Measurements from ENCODE around the gene AIRE. TPM values are rescaled to one million over a fixed set of nuclear protein-coding genes. Genes with fewer than 3 reads are reported as not detected.

Gene AIRE
- total RNA-seq, 6 donors from 2014 or later, result not detected

DNA sequence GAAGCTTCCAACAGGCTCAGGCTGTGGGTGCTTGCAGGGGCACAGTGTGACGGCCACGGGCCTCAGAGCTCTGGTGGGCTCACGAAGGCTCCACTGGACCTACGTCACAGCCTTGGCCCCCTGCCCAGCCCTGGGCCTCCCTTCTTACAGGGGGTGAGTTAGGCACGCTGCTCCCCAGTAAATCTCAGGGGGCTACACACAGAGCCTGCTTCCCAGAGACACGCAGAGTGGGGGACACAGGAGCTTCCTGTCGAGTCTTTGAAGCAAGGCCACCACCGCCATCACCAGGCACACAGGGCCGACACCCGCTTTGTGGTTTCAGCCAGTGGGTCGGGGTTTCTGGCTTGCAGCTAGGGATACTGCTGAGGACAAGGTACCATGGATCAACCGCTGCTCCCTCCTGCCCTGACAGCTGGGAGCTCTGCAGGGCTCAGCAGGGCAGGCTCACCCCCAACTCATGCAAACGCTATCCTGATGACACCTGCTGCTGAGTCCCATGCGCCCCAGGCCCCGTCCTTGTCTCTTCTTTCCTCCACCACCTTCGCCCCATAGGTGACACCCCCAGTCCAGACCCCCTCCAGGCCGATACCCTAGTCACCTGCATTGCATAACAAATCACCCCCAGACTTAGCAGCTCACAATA, 59.0 kb downstream of the AIRE start:
- Histone ChIP-seq H3K27me3 (peaks cover 0 to 4% (median 2%) of the 10 kb centered on the region in 4 donors), H3K36me3 (no peaks in the 10 kb centered on the region), H3K4me1 (peaks cover 6 to 20% (median 14%) of the 10 kb centered on the region in 4 donors), H3K9me3 (no peaks in the 10 kb centered on the region), H3K27ac (no peak overlapping the region), H3K4me3 (no peak overlapping the region)
- TF ChIP-seq POLR2AphosphoS5 (IDR thresholded peaks at IDR 0.05), result no peak
- no peak for TF ChIP-seq POLR2A (IDR thresholded peaks at IDR 0.05)
- TF ChIP-seq EP300 (IDR thresholded peaks at IDR 0.05), result no peak
- no peak for TF ChIP-seq CTCF (IDR thresholded peaks at IDR 0.05)
- peak in 1 of 2 donors; percentile 65 for DNase-seq
- ATAC-seq (ENCODE audit: low FRiP score in 2 of 2), result no peak
- 74 to 82% methylated on average over 15 to 17 of the region's 17 CpGs for WGBS, 2 donors

DNA sequence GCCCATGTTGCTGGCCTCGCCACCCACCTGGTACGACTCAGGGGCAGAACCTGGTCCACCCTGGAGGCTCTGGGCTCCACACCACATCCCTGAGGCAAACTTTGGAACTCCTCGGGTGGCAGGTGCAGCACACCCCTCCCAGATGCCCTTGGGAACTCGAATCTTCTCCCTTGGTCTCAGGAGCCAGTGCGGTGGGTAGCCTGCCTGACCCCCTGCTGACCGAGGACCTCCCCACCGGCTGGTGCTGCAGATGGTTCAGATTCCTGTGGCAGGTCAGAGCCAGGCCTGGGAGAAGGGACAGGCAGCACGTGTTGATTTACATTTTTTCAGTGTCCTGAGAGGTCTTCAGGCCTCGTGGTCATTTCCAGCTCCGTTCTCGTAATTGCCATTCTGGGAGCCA, 59.8 kb downstream of the AIRE start:
- Histone ChIP-seq H3K27me3 (peaks cover 0 to 12% (median 5%) of the 10 kb centered on the region in 4 donors), H3K36me3 (no peaks in the 10 kb centered on the region), H3K4me1 (peaks cover 3 to 23% (median 10%) of the 10 kb centered on the region in 4 donors), H3K9me3 (no peaks in the 10 kb centered on the region), H3K27ac (no peak overlapping the region), H3K4me3 (no peak overlapping the region)
- 71 to 76% methylated on average over 8 to 11 of the region's 11 CpGs for WGBS, 2 donors
- ATAC-seq (ENCODE audit: low FRiP score in 2 of 2) (no peak), DNase-seq (no peak)
- TF ChIP-seq CTCF (IDR thresholded peaks at IDR 0.05) (no peak), POLR2AphosphoS5 (IDR thresholded peaks at IDR 0.05) (no peak), POLR2A (IDR thresholded peaks at IDR 0.05) (no peak), EP300 (IDR thresholded peaks at IDR 0.05) (no peak)

DNA sequence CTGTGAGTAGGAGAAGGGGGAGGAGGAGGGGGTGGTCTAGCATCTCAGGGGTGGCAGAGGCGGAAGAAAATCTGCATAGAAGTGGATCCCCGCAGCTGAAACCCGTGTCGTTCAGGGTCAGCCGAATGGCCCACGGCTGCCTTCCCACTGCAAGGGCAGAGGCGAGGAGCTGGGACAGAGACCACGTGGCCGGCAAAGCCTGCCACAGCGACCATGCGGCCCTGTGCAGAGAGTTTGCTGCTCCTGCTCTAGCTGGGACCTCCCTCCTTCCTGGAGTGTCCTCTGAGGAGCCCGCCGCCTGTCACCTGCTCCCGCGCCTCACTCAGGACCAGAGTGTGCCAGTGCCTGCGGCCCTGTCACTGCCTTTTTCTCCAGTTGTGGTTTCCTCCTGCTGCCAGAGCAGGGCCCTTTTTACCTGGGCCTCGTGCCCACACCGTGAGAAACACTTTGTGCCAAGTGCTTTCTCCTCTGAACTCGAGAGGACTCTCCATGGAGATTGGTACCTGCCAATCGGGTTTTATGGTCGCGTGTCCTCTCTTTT, 62.3 kb downstream of the AIRE start:
- H3K27me3 ChIP-seq, result peaks cover 0 to 20% (median 10%) of the 10 kb centered on the region in 4 donors
- no peak overlapping the region for H3K4me3 ChIP-seq
- no peak for TF ChIP-seq EP300 (IDR thresholded peaks at IDR 0.05)
- TF ChIP-seq POLR2AphosphoS5 (IDR thresholded peaks at IDR 0.05), result peak in 1 of 2 donors; percentile 18
- peaks cover 6 to 48% (median 18%) of the 10 kb centered on the region in 4 donors for H3K4me1 ChIP-seq
- H3K9me3 ChIP-seq, result no peaks in the 10 kb centered on the region
- peak overlapping the region in 2 of 4 donors; percentile 18 to 69 for H3K27ac ChIP-seq
- no peaks in the 10 kb centered on the region for H3K36me3 ChIP-seq
- ATAC-seq (ENCODE audit: low FRiP score in 2 of 2), result peak in 1 of 2 donors; percentile 75
- peak; percentile 77 to 86 for DNase-seq
- 45 to 63% methylated on average over 4 to 22 of the region's 22 CpGs for WGBS, 2 donors

Small RNA genes lying within 50 kb of the gene (small RNA-seq; reads per million reads assigned to genes)
- gene AP001059.3, result 0 reads per million in 4 donors

Other genes with a start within 250 kb of the AIRE start
- 10 to 100 TPM in 2 of 6 donors, 1 to 10 TPM in 4; 2.0 to 15.7 (median 3.1) TPM for gene PWP2, start 178.5 kb upstream of the AIRE start, total RNA-seq
- 10 to 100 TPM in 3 of 6 donors, 1 to 10 TPM in 3; 4.9 to 51.7 (median 10.2) TPM for gene GATD3, start 152.2 kb upstream of the AIRE start, total RNA-seq
- gene ICOSLG, start 44.9 kb upstream of the AIRE start, total RNA-seq, result 10 to 100 TPM in 2 of 6 donors, 1 to 10 TPM in 4; 1.8 to 16.4 (median 9.0) TPM
- not detected for gene DNMT3L, start 24.0 kb upstream of the AIRE start, total RNA-seq
- 100 to 1,000 TPM in 5 of 6 donors, 10 to 100 TPM in 1; 69.8 to 157 (median 135) TPM for gene PFKL, start 14.2 kb downstream of the AIRE start, total RNA-seq
- 10 to 100 TPM; 34.4 to 85.9 (median 48.4) TPM for gene CFAP410, start 53.5 kb downstream of the AIRE start, total RNA-seq
- 10 to 100 TPM in 4 of 6 donors, 1 to 10 TPM in 2; 2.2 to 37.7 (median 12.7) TPM for gene TRPM2, start 67.7 kb downstream of the AIRE start, total RNA-seq
- gene LRRC3, start 169.6 kb downstream of the AIRE start, total RNA-seq, result 10 to 100 TPM in 1 of 6 donors, 1 to 10 TPM in 5; 3.1 to 11.5 (median 4.6) TPM

All from upper lobe of left lung (tissue), 6 donors.